Measurements from ENCODE around the gene AFDN.
"Not testable (repeated sequence)": the region's sequence is repeated elsewhere in the genome, so short reads cannot be mapped to it uniquely, and the experiment has no call there.

Gene AFDN

DNA sequence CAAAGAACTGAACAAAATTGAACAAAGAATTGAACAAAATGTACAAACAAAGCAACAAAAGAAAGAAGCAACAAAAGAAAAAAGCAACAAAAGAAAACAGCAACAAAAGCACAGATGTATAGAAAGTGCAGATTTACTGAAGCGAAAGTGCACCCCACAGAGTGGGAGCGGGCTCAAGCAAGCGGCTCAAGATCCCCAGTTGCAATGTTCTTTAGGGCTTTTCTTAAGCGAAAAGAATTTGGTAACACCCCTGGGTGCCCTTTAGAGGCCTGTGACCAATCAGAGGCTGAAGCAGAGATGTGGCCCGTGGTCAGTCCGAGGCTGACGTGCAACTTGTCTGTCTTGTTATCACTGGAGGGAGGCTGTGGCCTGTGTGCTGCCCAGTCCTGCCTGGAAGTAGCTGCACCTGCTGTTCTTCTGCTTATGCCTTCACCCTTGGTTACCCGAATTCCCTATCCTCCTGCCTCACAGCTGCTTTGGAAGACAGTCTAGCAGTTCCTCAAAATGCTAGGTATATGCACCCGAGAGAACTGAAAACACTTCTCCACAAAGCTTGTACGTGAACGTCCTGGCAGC, 157.5 kb downstream of the AFDN start:
- DNase-seq: no peak

DNA sequence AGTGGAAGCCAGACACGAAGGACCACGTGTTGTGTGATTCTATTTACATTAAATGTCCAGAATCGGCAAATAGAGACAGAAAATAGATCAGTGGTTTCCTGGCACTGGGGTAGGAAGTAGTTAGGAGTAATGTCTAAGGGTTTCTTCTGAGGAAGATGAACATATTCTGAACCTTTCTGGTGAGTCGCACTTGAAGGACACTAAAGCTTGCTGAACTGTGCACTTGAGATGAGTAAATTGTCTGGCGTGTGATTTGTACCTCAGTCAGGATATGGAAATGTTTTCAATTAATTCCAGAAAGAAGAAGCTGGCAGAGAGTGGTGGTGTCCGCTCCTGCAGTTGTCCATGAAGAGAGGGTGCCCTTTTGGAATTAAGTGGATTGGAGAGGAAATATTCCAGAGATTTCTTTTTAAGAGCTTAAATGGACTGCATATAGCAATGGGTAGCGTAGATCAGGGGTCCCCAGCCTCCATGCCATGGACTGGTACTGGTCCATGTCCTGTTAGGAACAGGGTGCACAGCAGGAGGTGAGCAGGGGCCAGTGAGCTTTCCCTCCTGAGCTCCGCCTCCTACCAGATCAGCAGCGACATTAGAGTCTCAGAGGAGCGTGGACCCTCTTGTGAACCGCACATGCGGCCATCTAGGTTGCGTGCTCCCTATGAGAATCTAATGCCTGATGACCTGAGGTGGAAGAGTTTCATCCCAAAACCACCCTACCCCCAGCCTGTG, 158.3 kb downstream of the AFDN start:
- no peak for DNase-seq

DNA sequence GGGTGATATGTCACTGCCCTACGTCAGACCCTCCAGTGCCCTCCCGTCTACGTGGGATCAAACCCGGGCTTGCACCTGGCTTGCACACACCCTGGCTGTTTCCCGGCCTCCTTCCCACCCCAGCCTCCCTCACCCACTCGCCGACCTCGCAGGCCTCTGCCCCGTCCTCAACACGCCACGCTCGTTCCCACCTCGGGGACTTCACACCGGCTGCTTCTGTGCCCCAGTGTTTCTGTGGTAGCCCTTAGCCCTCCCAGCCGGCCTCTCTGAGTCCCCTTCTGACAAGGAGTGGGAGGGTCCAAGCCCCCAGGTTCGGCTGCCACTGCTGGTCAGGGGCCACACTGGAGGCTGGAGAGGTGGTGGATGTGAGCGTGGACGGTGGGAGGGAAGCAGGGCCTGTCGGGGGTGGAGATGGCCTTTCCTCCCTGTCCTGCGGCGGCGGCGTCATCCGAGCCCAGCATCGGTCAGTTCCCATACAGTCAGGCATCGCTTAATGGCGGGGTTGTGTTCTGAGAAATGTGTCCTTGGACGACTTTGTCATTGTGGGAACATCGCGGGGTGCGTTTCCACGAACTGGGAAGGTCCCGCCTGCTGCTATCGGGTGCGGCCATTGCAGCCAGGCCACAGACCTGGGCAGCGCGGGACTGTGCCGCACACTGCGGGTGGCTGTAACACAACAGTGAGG, 159.3 kb downstream of the AFDN start:
- no peak for DNase-seq

DNA sequence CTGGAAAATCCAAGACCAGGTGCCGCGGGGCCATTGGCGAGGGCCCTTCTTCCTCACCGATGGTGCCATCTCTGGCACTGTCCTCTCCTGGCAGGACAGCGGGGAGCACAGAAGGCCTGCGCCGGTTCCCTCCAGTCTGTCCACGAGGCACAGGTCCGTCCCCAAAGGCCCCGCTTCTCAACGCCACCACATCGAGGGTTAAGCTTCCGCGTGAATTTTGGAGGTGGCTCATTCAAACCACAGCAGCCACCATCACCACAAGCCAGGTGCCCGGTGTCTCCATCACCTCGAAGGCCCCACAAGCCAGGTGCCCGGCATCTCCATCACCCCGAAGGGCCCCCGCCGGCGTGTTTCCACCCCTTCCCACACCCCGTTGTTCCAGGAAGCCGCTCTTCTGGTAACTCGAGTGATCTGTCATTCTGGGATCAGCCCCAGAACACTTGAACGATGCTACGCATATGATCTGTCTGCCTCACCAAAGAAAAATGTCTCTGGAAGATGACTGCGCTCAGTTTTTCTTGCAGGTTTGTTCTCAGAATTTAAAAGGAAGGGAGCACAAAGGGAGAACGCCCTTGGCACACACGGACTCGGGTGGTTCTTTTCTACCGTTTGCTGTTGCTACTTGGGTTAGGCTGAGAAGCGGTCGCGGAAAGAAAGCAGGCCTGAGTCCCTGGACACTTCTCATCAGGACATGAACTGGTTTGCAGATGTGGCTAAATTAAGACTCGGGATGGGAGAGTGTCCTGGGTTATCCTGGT, 160.9 kb downstream of the AFDN start:
- no peak for DNase-seq

DNA sequence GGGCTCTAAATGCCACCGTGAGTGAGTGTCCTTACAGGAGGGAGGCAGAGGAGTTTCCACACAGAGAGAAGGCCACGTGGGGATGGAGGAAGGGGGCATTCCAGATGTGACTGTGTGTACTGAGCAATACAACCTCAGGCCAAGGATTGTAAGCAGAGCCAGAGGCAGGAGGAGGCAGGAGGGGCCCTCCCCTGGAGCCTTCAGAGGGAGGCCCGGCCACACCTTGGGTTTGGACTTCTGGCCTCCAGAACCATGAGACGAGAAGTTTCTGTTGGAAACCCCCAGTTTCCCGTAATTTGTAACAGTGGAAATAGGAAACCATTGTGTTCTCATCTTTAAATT, 161.4 kb downstream of the AFDN start:
- no peak for DNase-seq

DNA sequence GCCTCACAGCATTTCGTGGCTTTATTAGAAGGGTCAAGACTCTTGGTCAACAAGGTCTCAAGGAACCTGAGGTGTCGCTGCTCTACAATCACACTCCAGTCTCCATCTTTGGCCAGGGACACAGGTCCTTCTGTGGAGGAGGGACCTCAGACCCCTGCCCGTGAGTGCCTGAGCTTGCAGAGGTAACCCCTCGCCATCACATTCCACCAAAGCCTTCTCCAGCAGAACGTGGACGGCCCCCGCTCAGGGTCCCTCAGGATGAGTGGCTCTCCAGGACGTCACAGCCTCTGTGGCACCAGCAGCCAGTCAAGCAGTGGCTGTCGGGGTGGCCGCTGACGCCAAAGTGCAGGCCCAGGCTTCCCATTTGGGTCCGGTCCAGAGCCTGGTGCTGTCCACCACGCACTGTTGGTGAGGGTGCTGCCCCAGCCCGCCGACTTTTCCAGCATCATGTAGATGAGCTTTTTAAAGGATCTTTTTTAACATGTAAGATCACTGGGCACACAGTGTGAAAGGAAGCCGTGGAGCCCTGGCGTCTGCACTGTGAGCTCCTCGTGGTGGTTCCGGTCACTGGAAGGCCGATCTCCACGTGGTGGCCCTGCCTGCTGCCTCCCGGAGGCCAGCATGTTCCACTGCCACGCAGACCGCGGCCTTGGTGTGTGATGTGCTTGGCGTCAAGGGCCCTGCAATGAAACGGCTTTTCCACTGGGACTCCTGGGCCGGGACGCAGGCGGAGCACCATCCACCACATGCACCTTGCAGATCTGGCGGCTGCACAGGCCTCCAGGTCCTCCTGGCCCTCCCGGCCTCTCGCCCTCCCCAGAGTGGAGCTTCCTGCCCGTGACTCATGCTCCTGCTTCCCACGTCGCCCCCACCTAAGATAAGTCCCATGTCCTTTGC, 162.5 kb downstream of the AFDN start:
- no peak for DNase-seq

DNA sequence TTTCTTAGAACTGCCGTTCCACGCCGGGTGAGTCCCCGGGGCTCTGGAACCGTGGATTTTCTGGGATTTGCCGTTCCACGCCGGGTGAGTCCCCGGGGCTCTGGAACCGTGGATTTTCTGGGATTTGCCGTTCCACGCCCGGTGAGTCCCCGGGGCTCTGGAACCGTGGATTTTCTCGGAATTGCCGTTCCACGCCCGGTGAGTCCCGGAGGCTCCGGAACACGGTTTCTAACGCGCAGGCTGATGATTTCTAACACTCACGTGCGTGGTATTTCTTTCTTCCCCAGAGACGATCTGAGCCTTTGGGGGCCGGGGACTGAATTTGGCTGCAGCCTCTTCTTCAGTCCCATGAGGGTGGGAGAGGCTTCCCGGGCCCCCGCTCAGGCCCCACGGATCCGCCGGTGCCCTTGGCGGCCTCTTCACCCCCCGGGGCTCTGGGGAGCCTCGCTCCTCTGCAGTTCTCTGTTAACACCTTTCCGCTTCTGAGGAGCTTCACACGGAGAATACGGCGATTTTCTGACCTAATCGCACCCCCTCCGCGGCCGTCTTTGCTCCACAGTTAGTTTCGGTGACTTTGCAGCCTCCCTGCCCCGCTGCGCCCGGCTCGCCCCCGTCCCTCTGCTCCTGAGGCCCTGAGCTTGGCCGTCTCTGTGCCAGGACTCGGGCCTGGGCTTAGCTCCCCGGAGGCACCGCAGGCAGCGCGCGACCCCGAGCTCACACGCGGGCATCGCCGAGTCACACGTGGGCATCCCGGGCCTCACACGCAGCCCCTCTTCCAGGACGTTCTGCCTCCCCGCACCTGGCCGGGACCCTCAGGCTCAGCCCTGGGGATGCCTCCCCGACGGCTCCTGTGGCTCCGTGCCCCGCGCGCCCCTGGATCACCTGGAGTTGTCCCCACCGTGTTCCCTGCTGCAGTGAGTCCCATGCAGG, 163.6 kb downstream of the AFDN start:
- no peak for DNase-seq

DNA sequence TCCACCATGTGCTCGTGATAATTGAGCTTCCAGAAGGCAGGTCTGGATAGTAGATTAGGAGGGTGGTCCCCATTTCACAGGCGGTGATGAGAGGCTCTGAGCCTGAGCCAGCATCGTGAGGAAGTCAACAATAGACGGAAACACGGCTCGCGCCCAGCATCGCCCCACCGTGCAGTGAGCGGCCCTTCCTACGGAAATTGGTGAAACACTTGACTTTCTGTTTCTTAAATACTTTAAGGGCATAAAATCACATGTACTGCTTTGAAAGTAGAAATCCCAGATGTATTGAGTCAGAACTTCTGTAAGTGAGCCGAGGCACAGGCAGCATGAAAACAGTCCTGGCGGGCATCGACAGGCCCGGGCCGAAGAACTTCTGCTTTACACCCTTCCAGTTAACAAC, 166.5 kb downstream of the AFDN start:
- DNase-seq: no peak

DNA sequence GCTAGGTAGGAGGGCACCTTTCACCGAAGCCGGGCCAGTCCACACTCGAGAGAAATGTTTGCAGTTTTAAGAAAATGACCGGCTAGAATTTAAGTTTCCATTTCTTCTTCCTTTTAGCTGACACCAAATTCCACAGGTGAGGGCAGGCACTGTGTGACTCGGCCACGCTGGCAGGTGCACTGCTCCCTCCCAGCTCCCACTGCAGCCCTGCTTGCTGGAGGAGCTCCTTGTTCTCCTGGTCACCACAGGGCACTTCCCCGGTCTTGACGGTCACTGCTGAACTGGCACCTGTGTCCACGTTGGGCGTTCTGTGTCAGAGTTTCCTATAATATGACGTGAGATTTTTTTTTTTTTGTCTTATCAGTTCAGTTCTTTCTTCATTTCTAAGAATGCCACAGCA, 167.1 kb downstream of the AFDN start:
- DNase-seq: no peak

DNA sequence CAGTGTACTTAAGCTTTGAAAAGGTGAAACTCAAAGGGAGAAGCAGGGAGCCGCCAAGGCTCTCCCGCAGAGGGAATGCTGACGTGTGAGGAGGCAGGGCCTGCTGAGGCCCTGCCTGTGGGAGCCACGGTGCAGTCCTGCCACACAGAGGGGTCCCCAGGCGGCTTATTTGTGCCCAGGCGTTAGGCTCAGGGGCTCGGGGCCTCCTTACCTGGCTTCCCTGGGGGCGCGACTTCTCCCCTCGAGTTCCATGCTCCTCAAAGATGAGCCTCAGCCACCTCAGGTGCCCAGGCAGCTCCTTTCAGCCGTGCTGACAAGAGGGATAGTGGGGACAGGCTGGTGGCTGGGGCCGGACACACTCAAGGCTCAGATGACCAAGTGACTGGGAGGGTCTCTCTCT, 168.6 kb downstream of the AFDN start:
- no peak for DNase-seq

DNA sequence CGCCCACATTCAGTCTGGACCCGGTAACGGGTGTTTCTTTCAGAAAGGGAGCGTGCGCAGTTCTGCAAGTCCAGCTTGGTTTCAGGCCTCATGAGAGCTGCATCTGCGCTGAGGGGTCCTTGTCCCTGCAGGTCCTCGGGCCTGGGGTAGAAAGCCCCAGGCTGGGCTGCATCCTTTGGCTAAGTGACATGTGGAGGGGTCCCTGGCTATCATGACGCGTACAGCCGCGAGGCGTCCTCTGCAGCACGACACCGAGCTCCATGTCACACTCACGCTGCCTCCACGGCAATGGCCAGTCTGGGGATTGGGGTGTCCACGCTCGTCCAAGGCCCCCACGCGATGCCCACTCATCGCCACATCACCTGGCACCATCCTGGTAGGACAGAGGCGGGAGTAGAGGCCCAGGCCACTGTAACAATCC, 169.0 kb downstream of the AFDN start:
- DNase-seq: no peak

DNA sequence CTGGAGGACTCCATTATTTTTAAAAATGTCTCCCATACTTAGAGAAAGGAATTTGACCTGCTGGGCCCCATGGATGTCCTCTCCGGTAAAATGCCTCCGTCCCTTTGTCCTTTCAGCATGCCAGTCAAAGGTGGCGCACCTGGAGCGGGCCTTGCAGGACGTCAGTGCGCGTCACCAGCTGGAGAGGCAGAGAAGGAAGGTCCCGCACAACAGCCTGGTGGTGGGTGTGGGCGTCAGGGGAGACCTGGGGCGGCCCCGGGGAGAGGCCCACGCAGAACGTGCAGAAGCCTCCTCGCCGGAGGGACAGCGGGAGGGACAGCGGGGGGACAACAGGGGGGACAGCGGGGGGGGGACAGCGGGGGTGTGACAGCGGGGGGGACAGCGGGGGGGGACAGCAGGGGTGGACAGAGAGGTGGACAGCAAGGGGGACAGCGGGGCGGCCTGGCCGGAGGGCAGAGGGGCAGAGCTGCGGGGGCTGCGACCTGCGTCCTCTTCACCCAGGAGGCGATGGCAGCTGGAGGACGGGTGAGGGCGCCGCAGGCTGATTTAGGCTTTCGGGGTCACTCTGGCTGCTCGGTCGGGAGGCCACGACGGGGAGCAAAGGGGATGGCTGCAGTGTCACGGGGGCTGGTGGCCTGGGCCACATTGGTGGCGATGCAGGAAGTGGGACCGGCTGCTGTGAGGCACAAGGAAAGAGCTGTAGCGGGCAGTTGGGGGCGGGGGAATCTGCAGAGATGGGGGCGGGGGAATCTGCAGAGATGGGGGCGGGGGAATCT, 169.9 kb downstream of the AFDN start:
- DNase-seq: no peak

DNA sequence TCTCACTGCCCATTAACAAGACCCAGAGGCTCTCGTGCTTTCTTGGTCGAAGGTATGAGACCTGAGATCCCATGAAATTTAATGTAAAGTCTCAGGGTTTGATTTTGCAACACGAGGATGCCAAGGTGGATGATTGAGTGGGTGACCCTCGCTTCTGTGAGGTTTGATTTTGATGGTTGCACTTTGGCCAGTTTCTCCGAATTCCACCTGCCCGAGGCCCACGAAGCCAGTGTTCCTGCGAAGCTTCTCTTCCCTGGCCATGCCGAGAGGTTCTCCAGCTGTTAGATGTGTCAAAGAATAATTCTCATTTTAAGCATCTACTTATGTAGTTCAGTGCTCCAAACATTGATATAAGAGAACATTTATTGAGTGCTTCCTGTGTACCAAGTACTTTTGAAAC, 170.9 kb downstream of the AFDN start, which contains the start of gene KIF25:
TSS of gene KIF25 (plus strand) at position 30 of the 400 bp plus-strand sequence. CDS start 31,915 bp downstream, outside the sequence.
- no peak for DNase-seq

DNA sequence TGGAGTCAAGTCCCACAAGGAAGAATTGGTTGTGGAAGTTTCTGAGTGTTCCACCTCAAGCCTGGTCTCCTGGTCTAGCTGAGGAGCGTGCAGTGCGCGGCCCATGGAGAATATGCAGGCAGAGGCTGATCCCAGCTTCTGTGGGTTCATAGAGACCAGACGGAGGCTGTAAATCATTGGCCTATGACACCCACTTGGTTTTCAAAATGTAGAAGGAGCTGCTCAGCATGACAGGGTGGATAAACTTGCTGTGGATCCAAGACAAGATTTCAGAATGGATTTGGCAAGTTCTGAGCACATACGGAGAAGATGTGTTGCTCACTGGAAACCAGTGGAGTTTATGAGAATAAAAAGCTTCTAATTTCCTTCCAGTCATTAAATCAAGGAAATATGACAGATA, 171.5 kb downstream of the AFDN start:
- no peak for DNase-seq

DNA sequence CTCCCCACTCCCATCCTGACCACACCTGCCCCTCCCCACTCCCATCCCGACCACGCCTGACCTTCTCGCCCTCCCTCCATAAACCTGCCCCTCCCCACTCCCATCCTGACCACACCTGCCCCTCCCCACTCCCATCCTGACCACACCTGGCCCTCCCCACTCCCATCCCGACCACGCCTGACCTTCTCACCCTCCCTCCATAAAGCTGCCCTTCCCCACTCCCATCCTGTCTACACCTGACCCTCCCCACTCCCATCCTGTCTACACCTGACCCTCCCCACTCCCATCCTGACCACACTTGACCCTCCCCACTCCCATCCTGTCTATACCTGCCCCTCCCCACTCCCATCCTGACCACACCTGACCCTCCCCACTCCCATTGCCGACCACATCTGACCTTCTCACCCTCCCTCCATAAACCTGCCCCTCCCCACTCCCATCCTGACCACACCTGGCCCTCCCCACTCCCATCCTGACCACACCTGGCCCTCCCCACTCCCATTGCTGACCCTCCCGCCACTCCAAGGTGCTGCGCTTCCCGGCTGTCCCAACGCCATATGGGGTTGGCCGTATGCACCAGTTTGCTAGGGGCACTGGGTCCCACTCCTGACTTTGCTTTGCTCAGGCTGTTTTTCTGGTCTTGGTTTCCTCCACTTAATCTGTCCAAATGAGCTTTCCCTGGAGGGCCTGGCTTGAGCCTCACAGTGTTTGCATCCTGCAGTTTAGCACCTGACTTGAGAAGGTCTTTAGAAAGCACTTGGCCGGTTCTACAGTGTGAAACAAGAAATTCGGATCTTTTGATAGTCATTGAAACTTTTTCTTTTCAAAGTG, 173.7 kb downstream of the AFDN start:
- no peak for DNase-seq

DNA sequence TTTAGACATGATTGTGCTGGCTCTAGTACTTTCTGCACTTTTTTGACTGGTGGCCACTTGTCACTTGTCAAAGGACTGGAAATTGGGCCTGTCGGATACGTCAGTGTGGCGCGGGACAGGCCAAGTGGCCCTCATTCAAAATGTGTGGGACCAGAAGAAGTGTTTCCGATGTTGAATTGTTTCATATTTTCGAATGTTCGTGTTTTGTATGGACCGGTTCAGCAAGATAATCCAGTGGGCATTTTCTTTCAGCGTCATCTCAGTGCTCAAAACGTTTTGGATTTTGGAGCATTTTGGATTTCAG, 174.3 kb downstream of the AFDN start:
- no peak for DNase-seq

DNA sequence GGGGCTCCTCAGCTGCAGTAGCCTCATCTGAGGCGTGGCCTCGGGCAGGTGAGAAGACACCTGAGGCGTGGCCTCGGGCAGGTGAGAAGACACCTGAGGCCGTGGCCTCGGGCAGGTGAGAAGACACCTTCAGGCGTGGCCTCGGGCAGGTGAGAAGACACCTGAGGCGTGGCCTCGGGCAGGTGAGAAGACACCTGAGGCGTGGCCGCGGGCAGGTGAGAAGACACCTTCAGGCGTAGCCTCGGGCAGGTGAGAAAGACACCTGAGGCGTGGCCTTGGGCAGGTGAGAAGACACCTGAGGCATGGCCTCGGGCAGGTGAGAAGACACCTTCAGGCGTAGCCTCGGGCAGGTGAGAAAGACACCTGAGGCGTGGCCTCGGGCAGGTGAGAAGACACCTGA, 174.8 kb downstream of the AFDN start:
- not testable (repeated sequence) for DNase-seq

DNA sequence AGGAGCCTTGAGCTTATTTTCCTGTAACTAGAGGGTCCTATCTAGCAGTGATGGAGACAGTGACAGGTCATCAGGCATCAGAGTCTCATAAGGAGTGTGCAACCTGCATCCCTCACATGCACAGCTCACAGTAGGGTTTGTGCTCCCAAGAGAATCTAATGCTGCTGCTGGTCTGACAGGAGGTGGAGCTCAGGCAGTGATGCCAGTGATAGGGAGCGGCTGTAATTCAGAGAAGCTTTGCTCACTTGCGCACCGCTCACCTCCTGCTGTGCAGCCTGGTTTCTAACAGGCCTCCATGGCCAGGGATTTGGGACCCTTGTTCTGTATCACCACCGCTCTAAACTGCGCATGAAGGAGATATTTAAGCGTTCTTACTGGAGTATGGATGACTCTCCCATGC, 176.1 kb downstream of the AFDN start:
- no peak for DNase-seq

DNA sequence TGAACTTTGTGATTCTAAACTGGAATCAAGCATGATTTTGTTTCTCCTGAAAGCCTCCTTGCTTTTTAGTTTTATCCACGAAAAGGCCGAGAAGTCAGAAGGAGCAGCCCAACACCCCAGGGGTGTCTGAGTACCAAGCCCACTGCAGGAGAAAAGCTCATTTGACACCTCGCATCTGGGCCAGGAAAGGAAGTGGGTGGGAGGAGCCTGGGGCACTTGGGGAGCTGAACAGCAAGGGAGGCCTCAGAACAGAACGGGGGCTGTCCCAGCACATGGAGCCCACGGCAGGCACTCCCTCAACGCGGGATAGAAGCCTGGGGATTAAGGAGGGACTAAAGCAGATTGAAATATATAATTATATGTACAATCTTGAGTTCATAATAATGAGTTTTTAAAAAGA, 177.3 kb downstream of the AFDN start:
- DNase-seq: no peak

DNA sequence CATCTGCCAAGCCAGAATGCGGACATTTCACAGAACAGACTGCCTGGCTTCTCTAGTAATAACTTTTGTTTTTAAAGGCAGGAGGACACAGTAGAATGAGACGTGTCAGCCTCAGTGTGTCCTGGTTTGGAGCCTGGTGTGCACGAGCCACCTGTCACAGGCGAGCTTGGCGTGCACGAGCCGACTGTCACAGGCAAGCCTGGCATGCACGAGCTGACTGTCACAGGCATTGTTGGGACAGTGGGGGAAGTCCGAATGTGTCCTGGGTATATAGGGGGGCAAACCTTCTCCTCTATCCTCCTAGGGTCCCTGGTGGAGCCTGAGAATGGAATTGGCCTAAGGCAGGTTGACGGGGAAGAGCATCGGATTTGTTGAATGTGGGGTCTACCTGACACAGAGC, 178.2 kb downstream of the AFDN start:
- DNase-seq: no peak

Data from T1000 (cell line).